B cell (primary cell): ENCODE measurements around the gene CCKAR.

Experiments
- EZH2 ChIP-seq: IDR thresholded peaks from 2 replicates; pipeline ENCODE4 v1.6.1; 2012; ENCODE audit warnings: borderline replicate concordance, low read depth, mild to moderate bottlenecking, moderate library complexity, low read length; ENCODE audit not compliant: insufficient read depth, poor library complexity, severe bottlenecking
- TF ChIP-seq, protein P1 (sequence below): fragments of 200-600 bp; IDR thresholded peaks from one replicate; pipeline ENCODE4 v1.8.0; 2022; ENCODE audit warnings: antibody characterized with exemption, mild to moderate bottlenecking

DNA sequence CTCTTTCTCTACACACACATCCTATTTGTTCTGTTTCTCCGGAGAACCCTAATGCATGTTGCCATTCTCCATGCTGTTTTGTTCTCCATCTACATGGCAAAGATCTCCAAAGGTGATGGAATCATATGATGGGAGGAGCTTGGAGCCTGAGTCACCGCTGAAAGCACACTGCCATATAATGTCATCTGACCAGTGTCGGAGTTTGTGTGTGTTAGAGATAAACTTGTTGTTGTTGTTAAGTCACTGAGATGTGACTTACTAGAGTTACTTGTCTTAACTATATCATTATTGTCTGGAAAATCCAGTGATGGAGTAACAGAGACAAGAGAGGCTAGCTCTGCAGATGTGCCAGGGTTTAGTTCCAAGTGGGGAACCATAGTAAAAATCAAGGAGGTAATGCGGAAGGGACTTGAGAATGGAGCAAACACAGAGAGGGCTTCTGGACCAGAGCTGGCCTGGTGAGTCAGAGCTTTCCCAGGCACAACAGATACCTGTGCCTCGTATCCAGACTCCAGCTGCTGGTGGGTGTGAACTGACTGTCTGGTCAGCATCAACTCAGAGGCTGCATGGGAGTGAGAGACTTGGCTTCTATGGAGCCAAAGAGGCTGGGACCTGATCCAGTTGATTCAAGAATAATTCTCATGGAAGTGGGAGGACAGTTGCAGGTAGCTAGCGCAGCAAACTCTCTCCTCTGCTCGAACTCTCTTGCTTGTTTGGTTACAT lies 30.6 kb upstream of the CCKAR start:
- TF ChIP-seq, protein P1, sequence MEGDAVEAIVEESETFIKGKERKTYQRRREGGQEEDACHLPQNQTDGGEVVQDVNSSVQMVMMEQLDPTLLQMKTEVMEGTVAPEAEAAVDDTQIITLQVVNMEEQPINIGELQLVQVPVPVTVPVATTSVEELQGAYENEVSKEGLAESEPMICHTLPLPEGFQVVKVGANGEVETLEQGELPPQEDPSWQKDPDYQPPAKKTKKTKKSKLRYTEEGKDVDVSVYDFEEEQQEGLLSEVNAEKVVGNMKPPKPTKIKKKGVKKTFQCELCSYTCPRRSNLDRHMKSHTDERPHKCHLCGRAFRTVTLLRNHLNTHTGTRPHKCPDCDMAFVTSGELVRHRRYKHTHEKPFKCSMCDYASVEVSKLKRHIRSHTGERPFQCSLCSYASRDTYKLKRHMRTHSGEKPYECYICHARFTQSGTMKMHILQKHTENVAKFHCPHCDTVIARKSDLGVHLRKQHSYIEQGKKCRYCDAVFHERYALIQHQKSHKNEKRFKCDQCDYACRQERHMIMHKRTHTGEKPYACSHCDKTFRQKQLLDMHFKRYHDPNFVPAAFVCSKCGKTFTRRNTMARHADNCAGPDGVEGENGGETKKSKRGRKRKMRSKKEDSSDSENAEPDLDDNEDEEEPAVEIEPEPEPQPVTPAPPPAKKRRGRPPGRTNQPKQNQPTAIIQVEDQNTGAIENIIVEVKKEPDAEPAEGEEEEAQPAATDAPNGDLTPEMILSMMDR: no peak
- no peak for TF ChIP-seq EZH2
